CD4-positive, alpha-beta T cell treated with Interleukin-2 at 100 ng/mL for 4 hours (primary cell): Measurements from ENCODE around the gene LMAN1.

Experiments used
- DNase-seq: peaks from one replicate; pipeline ENCODE4 v3.0.0-alpha.2; 2020; ENCODE audit warnings: low spot score

LMAN1 gene

GRCh38 chr18:59360381-59360780, 1.3 kb upstream of the LMAN1 start:
- DNase-seq = no peak

GRCh38 chr18:59359576-59359952, 499 bp upstream of the LMAN1 start:
- no peak for DNase-seq

GRCh38 chr18:59358414-59358711, 702 bp downstream of the LMAN1 start:
- no peak for DNase-seq

- peak; percentile 63 for DNase-seq
These were observed 1.1 kb downstream of the LMAN1 start for GRCh38 chr18:59357928-59358327.

GRCh38 chr18:59354731-59355130, 4.3 kb downstream of the LMAN1 start:
- no peak for DNase-seq

- DNase-seq = no peak
These were observed 5.9 kb downstream of the LMAN1 start for GRCh38 chr18:59353079-59353680.

- DNase-seq = no peak
These were observed 6.7 kb downstream of the LMAN1 start for GRCh38 chr18:59352250-59352855.

- DNase-seq = no peak
These were observed 13.5 kb downstream of the LMAN1 start for GRCh38 chr18:59345556-59345955.

GRCh38 chr18:59344996-59345395, 14.1 kb downstream of the LMAN1 start:
- DNase-seq = no peak

GRCh38 chr18:59343926-59344325, 15.1 kb downstream of the LMAN1 start:
- no peak for DNase-seq

- DNase-seq = no peak
These were observed 18.2 kb downstream of the LMAN1 start for GRCh38 chr18:59340817-59341216.

GRCh38 chr18:59340312-59340711, 18.8 kb downstream of the LMAN1 start:
- no peak for DNase-seq

GRCh38 chr18:59332986-59333385, 26.1 kb downstream of the LMAN1 start:
- DNase-seq = no peak

GRCh38 chr18:59328683-59329082, 30.4 kb downstream of the LMAN1 start:
- DNase-seq = no peak

- DNase-seq = no peak
These were observed 33.1 kb downstream of the LMAN1 start for GRCh38 chr18:59325965-59326364.

GRCh38 chr18:59324623-59324971, 34.5 kb downstream of the LMAN1 start:
- DNase-seq = no peak

- DNase-seq = no peak
These were observed 35.0 kb downstream of the LMAN1 start for GRCh38 chr18:59323931-59324622.

- DNase-seq = no peak
These were observed 40.5 kb downstream of the LMAN1 start, which contains the start of gene CPLX4 for GRCh38 chr18:59318460-59319050. CPLX4 (minus strand) TSS chr18:59318649; CDS start chr18:59318462, 187 bp downstream.

GRCh38 chr18:59311631-59312030, 47.4 kb downstream of the LMAN1 start:
- DNase-seq = no peak

- DNase-seq = no peak
These were observed 50.2 kb downstream of the LMAN1 start for GRCh38 chr18:59308938-59309260.

GRCh38 chr18:59308248-59308937, 50.7 kb downstream of the LMAN1 start:
- peak; percentile 54 for DNase-seq

- DNase-seq = no peak
These were observed 52.4 kb downstream of the LMAN1 start for GRCh38 chr18:59306640-59307039.

GRCh38 chr18:59305295-59305694, 53.8 kb downstream of the LMAN1 start:
- no peak for DNase-seq
